ENCODE data around the gene SLC17A9. TPM values are rescaled to one million over a fixed set of nuclear protein-coding genes. Genes with fewer than 3 reads are reported as not detected.

Gene SLC17A9
- total RNA-seq, 1 donor from 2014 or later, result 1.2 TPM

GRCh38 chr20:62971950-62972844 is 19.7 kb downstream of the SLC17A9 start:
- Mint-ChIP-seq H3K27me3 (ENCODE audit: low read depth) (peaks cover 51% of the 10 kb centered on the region), H3K36me3 (ENCODE audit: low read depth) (no peaks in the 10 kb centered on the region), H3K27ac (ENCODE audit: unreplicated experiment) (no peak overlapping the region), H3K4me1 (ENCODE audit: low read depth) (peaks cover 3% of the 10 kb centered on the region), H3K4me3 (ENCODE audit: unreplicated experiment) (peak overlapping the region; percentile 66), H3K9me3 (ENCODE audit: low read depth) (no peaks in the 10 kb centered on the region)
- TF ChIP-seq, protein P1, sequence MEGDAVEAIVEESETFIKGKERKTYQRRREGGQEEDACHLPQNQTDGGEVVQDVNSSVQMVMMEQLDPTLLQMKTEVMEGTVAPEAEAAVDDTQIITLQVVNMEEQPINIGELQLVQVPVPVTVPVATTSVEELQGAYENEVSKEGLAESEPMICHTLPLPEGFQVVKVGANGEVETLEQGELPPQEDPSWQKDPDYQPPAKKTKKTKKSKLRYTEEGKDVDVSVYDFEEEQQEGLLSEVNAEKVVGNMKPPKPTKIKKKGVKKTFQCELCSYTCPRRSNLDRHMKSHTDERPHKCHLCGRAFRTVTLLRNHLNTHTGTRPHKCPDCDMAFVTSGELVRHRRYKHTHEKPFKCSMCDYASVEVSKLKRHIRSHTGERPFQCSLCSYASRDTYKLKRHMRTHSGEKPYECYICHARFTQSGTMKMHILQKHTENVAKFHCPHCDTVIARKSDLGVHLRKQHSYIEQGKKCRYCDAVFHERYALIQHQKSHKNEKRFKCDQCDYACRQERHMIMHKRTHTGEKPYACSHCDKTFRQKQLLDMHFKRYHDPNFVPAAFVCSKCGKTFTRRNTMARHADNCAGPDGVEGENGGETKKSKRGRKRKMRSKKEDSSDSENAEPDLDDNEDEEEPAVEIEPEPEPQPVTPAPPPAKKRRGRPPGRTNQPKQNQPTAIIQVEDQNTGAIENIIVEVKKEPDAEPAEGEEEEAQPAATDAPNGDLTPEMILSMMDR (IDR thresholded peaks at IDR 0.05), result peak; percentile 82
- no peak for DNase-seq (ENCODE audit: low spot score)

- no peak overlapping the region for H3K27ac Mint-ChIP-seq (ENCODE audit: unreplicated experiment)
- H3K4me3 Mint-ChIP-seq (ENCODE audit: unreplicated experiment), result peak overlapping the region; percentile 66
- peaks cover 3% of the 10 kb centered on the region for H3K4me1 Mint-ChIP-seq (ENCODE audit: low read depth)
- H3K9me3 Mint-ChIP-seq (ENCODE audit: low read depth), result no peaks in the 10 kb centered on the region
- DNase-seq (ENCODE audit: low spot score), result no peak
- H3K36me3 Mint-ChIP-seq (ENCODE audit: low read depth), result no peaks in the 10 kb centered on the region
- H3K27me3 Mint-ChIP-seq (ENCODE audit: low read depth), result peaks cover 51% of the 10 kb centered on the region
- TF ChIP-seq, protein P1 (IDR thresholded peaks at IDR 0.05), result no peak
Measured at GRCh38 chr20:62972845-62973745, 20.6 kb downstream of the SLC17A9 start.

DNA sequence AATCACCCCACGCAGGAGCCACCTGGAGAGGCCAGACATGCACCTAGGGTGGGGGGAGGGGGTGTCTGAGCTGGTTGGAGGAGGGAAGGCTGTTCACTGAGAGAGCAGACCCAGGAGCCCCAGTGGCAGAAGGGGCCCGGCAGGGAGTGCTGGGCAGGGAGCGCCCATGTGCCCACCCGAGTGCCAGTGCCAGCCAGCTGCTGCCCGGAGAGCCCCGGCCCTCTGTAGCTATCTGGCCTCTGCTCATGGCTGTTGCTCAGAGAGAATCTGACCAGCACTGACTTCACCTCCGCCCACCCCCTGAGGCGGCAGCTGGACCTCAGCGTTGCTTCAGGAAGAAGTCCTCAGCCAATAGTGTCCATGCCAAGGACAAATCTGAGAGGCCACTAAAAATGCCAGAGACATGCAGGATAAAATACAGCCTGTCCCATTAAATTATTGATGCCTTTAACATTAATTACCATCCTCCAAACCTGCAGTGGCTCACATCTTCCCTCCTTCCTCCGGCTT is 22.8 kb downstream of the SLC17A9 start:
- no peak for DNase-seq (ENCODE audit: low spot score)
- Mint-ChIP-seq H3K27ac (ENCODE audit: unreplicated experiment) (no peak overlapping the region), H3K9me3 (ENCODE audit: low read depth) (no peaks in the 10 kb centered on the region), H3K4me1 (ENCODE audit: low read depth) (peaks cover 3% of the 10 kb centered on the region), H3K27me3 (ENCODE audit: low read depth) (peaks cover 61% of the 10 kb centered on the region), H3K4me3 (ENCODE audit: unreplicated experiment) (no peak overlapping the region), H3K36me3 (ENCODE audit: low read depth) (no peaks in the 10 kb centered on the region)
- TF ChIP-seq, protein P1 (IDR thresholded peaks at IDR 0.05), result no peak

DNA sequence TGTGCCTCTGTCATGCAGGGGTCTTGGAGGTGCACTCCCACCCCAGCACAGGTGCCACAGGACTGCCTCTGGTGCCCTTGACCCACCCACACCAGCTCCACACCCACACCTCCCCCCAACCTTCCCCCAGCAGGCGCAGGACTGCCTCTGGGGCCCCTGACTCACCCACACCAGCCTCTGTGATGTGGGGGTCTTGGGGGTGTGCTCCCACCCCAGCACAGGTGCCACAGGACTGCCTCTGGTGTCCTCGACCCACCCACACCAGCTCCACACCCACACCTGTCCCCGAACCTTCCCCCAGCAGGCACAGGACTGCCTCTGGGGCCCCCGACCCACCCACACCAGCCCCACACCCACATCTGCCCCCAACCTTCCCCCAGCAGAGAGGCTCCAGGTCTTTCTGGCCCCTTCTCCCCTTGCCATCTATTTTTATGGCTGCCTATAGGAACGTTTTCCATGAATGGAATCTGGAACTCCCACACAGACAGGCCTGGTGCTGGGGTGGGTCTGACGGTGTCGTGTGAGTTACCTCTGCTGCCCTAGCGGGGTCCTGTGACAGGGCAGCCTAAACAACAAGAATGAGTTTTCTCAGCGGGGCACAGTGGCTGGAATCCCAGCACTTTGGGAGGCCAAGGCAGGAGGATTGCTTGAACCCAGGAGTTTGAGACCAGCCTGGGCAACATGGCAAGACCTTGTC is 23.5 kb downstream of the SLC17A9 start:
- no peak for DNase-seq (ENCODE audit: low spot score)
- peaks cover 3% of the 10 kb centered on the region for H3K4me1 Mint-ChIP-seq (ENCODE audit: low read depth)
- H3K36me3 Mint-ChIP-seq (ENCODE audit: low read depth), result no peaks in the 10 kb centered on the region
- peaks cover 64% of the 10 kb centered on the region for H3K27me3 Mint-ChIP-seq (ENCODE audit: low read depth)
- H3K27ac Mint-ChIP-seq (ENCODE audit: unreplicated experiment), result no peak overlapping the region
- H3K9me3 Mint-ChIP-seq (ENCODE audit: low read depth), result no peaks in the 10 kb centered on the region
- no peak overlapping the region for H3K4me3 Mint-ChIP-seq (ENCODE audit: unreplicated experiment)
- TF ChIP-seq, protein P1 (IDR thresholded peaks at IDR 0.05), result no peak
